ENCODE measurements around the gene UNC13C. TPM values are rescaled to one million over a fixed set of nuclear protein-coding genes. Genes with fewer than 3 reads are reported as not detected.

Gene UNC13C
- total RNA-seq, 4 donors from 2014 or later = 0.21 to 16.8 TPM; not detected in 2

DNA sequence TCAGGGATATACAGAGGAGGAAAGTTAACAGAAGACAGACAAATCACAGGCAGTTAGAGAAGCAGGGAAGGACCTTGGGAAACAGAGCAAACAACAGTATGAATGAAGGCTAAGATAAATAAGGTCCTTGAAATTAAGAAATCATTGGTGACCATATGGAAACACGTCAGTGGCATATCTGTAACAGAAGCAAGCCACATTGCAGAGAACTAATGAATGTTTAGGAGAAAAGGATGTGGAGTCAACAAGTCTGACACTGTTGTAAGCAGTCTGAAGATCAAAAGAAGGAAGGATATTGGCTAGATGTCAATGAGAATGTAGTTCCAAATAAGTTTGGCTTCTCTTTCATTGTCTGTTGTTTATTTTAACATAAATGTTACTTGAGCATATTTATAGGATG is 542.4 kb downstream of the UNC13C start:
- H3K4me3 ChIP-seq = no peak overlapping the region
- intact Hi-C loops (cut with DNase I; ENCODE audit: low total_unique reads) = no loop called here
- H3K4me1 ChIP-seq = no peaks in the 10 kb centered on the region
- H3K36me3 ChIP-seq = no peaks in the 10 kb centered on the region
- H3K27me3 ChIP-seq = no peaks in the 10 kb centered on the region
- DNase-seq = no peak
- no peaks in the 10 kb centered on the region for H3K9me3 ChIP-seq
- TF ChIP-seq, protein P1, sequence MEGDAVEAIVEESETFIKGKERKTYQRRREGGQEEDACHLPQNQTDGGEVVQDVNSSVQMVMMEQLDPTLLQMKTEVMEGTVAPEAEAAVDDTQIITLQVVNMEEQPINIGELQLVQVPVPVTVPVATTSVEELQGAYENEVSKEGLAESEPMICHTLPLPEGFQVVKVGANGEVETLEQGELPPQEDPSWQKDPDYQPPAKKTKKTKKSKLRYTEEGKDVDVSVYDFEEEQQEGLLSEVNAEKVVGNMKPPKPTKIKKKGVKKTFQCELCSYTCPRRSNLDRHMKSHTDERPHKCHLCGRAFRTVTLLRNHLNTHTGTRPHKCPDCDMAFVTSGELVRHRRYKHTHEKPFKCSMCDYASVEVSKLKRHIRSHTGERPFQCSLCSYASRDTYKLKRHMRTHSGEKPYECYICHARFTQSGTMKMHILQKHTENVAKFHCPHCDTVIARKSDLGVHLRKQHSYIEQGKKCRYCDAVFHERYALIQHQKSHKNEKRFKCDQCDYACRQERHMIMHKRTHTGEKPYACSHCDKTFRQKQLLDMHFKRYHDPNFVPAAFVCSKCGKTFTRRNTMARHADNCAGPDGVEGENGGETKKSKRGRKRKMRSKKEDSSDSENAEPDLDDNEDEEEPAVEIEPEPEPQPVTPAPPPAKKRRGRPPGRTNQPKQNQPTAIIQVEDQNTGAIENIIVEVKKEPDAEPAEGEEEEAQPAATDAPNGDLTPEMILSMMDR (IDR thresholded peaks at IDR 0.05) = no peak
- TF ChIP-seq POLR2A (IDR thresholded peaks at IDR 0.05) = no peak
- no peak overlapping the region for H3K27ac ChIP-seq

DNA sequence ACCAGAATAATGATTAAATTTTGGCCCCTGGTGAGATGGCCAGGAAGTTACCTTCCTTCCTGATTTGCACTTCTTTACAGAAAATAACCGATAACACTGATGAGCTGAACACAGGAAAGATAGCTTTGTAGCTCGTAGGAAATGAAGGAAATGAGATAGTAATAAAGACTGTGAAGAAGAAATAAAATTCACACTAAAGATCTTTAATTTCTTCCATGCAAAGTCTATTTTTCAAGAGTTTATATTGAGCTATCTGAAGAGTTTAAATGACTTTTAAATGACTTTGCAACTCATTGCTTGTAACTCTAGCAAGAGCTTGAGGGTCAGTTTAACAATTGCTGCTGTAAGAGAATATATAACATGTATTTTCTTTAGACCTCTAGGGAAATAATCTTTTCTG is 543.0 kb downstream of the UNC13C start:
- H3K4me3 ChIP-seq = no peak overlapping the region
- no peak for TF ChIP-seq POLR2A (IDR thresholded peaks at IDR 0.05)
- TF ChIP-seq, protein P1 (IDR thresholded peaks at IDR 0.05) = no peak
- no peaks in the 10 kb centered on the region for H3K27me3 ChIP-seq
- H3K4me1 ChIP-seq = no peaks in the 10 kb centered on the region
- DNase-seq = no peak
- no peaks in the 10 kb centered on the region for H3K36me3 ChIP-seq
- no peak overlapping the region for H3K27ac ChIP-seq
- intact Hi-C loops (cut with DNase I; ENCODE audit: low total_unique reads) = no loop called here
- H3K9me3 ChIP-seq = no peaks in the 10 kb centered on the region

DNA sequence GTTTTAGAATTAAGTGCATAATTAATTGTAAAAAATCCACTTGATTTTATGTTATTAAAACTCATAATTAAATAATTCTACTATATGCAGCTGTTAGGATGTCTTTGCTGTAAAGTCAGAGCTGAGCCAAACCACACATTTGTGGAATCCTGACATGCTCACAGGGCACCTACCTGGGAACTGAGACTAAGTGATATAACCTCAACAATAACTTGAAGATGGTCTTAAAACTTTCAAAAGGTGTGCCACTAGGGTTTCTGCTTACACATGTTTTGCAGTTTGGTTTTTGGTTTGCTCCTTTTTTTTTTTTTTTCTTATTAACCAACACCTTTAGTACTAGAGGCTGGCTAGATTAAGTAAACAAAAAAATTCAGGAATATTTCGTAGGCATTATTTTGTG is 549.8 kb downstream of the UNC13C start:
- intact Hi-C loops (cut with DNase I; ENCODE audit: low total_unique reads) = no loop called here
- no peak for TF ChIP-seq POLR2A (IDR thresholded peaks at IDR 0.05)
- TF ChIP-seq, protein P1 (IDR thresholded peaks at IDR 0.05) = no peak
- Histone ChIP-seq H3K27ac (no peak overlapping the region), H3K27me3 (no peaks in the 10 kb centered on the region), H3K4me3 (no peak overlapping the region), H3K4me1 (no peaks in the 10 kb centered on the region), H3K9me3 (no peaks in the 10 kb centered on the region), H3K36me3 (no peaks in the 10 kb centered on the region)
- DNase-seq = no peak

DNA sequence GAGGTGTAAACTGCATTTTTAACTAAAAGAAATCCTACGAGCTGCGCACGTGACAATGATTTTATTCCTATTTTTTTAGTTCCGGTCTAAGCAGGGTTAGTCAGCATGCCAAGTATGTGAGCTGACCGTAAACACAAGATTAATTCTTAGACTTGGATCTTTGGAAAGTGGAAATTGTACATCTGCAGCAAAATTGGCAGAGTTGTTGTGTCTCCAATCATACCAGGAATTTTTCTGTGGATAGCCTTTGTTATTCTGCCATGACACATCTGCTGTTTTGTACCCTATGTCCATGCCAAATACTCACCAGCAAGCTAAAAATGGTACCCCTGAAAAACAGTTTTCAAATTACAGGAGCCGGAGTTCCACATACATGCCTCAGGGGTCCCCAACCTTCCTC is 562.5 kb downstream of the UNC13C start:
- Histone ChIP-seq H3K4me1 (no peaks in the 10 kb centered on the region), H3K4me3 (no peak overlapping the region), H3K27me3 (no peaks in the 10 kb centered on the region), H3K36me3 (no peaks in the 10 kb centered on the region), H3K27ac (no peak overlapping the region), H3K9me3 (no peaks in the 10 kb centered on the region)
- intact Hi-C loops (cut with DNase I; ENCODE audit: low total_unique reads) = no loop called here
- TF ChIP-seq, protein P1 (IDR thresholded peaks at IDR 0.05) = no peak
- no peak for TF ChIP-seq POLR2A (IDR thresholded peaks at IDR 0.05)
- no peak for DNase-seq

DNA sequence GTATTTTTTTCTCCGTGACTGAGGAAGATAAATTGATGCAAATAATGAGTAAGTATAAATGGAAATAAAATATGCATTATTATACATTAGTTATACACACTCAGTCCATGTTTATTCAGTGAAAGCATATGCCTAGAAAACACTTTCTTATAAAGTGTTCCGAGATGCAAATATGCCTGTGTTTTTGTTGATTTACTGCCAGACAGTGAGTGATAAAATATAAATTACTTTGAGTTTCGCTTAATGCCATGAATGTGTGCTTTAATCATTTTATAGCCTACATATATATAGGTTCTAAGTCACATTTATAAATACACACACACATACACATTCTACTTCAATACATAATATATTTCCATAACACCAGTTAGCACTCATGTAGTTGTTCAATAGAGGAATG is 569.2 kb downstream of the UNC13C start:
- no peaks in the 10 kb centered on the region for H3K36me3 ChIP-seq
- H3K27ac ChIP-seq = no peak overlapping the region
- no peak for DNase-seq
- H3K9me3 ChIP-seq = no peaks in the 10 kb centered on the region
- intact Hi-C loops (cut with DNase I; ENCODE audit: low total_unique reads) = no loop called here
- TF ChIP-seq, protein P1 (IDR thresholded peaks at IDR 0.05) = no peak
- TF ChIP-seq POLR2A (IDR thresholded peaks at IDR 0.05) = no peak
- no peaks in the 10 kb centered on the region for H3K4me1 ChIP-seq
- no peak overlapping the region for H3K4me3 ChIP-seq
- no peaks in the 10 kb centered on the region for H3K27me3 ChIP-seq
